Peyer's patch (tissue), 4 donors: ENCODE results near the gene CAMKK2. TPM values are rescaled to one million over a fixed set of nuclear protein-coding genes. Genes with fewer than 3 reads are reported as not detected.

Experiments
- DNase-seq, 3 donors: peaks; one replicate each; pipeline ENCODE4 v3.0.0-alpha.2; 2017 to 2019
- H3K27ac ChIP-seq, 4 donors: fragments of 200-600 bp; sonication (generic); one replicate each; pipeline ENCODE4 v1.5.1; 2016 to 2019
- H3K27me3 ChIP-seq, 2 donors: fragments of 200-600 bp; sonication (generic); one replicate each; pipeline ENCODE4 v1.5.1; 2019
- H3K36me3 ChIP-seq, 3 donors: fragments of 200-600 bp; sonication (generic); one replicate each; pipeline ENCODE4 v1.5.1; 2016 to 2019
- H3K4me1 ChIP-seq, 4 donors: fragments of 200-600 bp; sonication (generic); one replicate each; pipeline ENCODE4 v1.5.1; 2016 to 2019
- H3K4me3 ChIP-seq, 4 donors: fragments of 200-600 bp; sonication (generic); 1 replicate in 3 of 4; 2 replicates in 1 of 4; pipeline ENCODE4 v1.5.1; 2016 to 2019; ENCODE audit warnings: mild to moderate bottlenecking in 1 of 4
- H3K9me3 ChIP-seq, 4 donors: fragments of 200-600 bp; sonication (generic); one replicate each; pipeline ENCODE4 v1.5.1; 2016 to 2019; ENCODE audit warnings: mild to moderate bottlenecking in 1 of 4
- CTCF ChIP-seq, 6 experiments: fragments of 450-650 bp in 4 of 6; fragments of 200-600 bp in 2 of 6; sonication (generic) in 1 of 6; IDR thresholded peaks; one replicate each; pipeline ENCODE4 v1.5.1; 2017 to 2019; ENCODE audit warnings: antibody characterized with exemption in 6 of 6, mild to moderate bottlenecking in 3 of 6, moderate library complexity in 1 of 6
- POLR2A ChIP-seq, 2 donors: fragments of 450-650 bp; IDR thresholded peaks; one replicate each; pipeline ENCODE4 v1.5.1; 2017; ENCODE audit warnings: antibody characterized with exemption in 2 of 2, mild to moderate bottlenecking in 2 of 2, moderate library complexity in 2 of 2
- total RNA-seq, 4 donors: library from RNA; depleted of rRNA; stranded (reverse); fragments of >200 nt; gene quantifications; one replicate each; pipeline ENCODE4 v1.1.0, GENCODE V29; 2016

Gene CAMKK2
- total RNA-seq, 4 donors from 2014 or later, result 23.1 to 92.4 (median 59.9) TPM

GRCh38 chr12:121295746-121296617 is 527 bp downstream of the CAMKK2 start:
- H3K27ac ChIP-seq, result peak overlapping the region; percentile 90 to 98 (median 95)
- TF ChIP-seq CTCF (IDR thresholded peaks at IDR 0.05) (no peak), POLR2A (IDR thresholded peaks at IDR 0.05) (peak in 1 of 2 donors; percentile 42)
- H3K36me3 ChIP-seq, result peaks cover 0 to 14% (median 0%) of the 10 kb centered on the region in 3 donors
- H3K9me3 ChIP-seq, result no peaks in the 10 kb centered on the region
- H3K4me3 ChIP-seq, result peak overlapping the region; percentile 90 to 100 (median 98)
- peaks cover 0 to 27% (median 7%) of the 10 kb centered on the region in 4 donors for H3K4me1 ChIP-seq
- no peaks in the 10 kb centered on the region for H3K27me3 ChIP-seq
- DNase-seq, result peak; percentile 25 to 89 (median 82)

GRCh38 chr12:121295116-121295745 is 1.3 kb downstream of the CAMKK2 start:
- Histone ChIP-seq H3K4me3 (peak overlapping the region; percentile 90 to 100 (median 98)), H3K36me3 (peaks cover 0 to 16% (median 0%) of the 10 kb centered on the region in 3 donors), H3K27me3 (no peaks in the 10 kb centered on the region), H3K4me1 (peaks cover 0 to 27% (median 7%) of the 10 kb centered on the region in 4 donors), H3K27ac (peak overlapping the region; percentile 90 to 98 (median 95)), H3K9me3 (no peaks in the 10 kb centered on the region)
- TF ChIP-seq CTCF (IDR thresholded peaks at IDR 0.05), result no peak
- no peak for TF ChIP-seq POLR2A (IDR thresholded peaks at IDR 0.05)
- DNase-seq, result no peak

GRCh38 chr12:121294151-121294889 is 2.2 kb downstream of the CAMKK2 start:
- Histone ChIP-seq H3K27ac (no peak overlapping the region), H3K36me3 (peaks cover 0 to 17% (median 0%) of the 10 kb centered on the region in 3 donors), H3K27me3 (no peaks in the 10 kb centered on the region), H3K4me1 (peaks cover 0 to 27% (median 7%) of the 10 kb centered on the region in 4 donors), H3K4me3 (no peak overlapping the region), H3K9me3 (no peaks in the 10 kb centered on the region)
- TF ChIP-seq CTCF (IDR thresholded peaks at IDR 0.05) (no peak), POLR2A (IDR thresholded peaks at IDR 0.05) (no peak)
- DNase-seq, result peak in 1 of 3 donors; percentile 31

GRCh38 chr12:121293603-121294002 is 2.9 kb downstream of the CAMKK2 start:
- peak in 1 of 3 donors; percentile 18 for DNase-seq
- H3K9me3 ChIP-seq, result no peaks in the 10 kb centered on the region
- peaks cover 0 to 30% (median 7%) of the 10 kb centered on the region in 4 donors for H3K4me1 ChIP-seq
- no peaks in the 10 kb centered on the region for H3K27me3 ChIP-seq
- no peak for TF ChIP-seq POLR2A (IDR thresholded peaks at IDR 0.05)
- no peak for TF ChIP-seq CTCF (IDR thresholded peaks at IDR 0.05)
- no peak overlapping the region for H3K4me3 ChIP-seq
- H3K36me3 ChIP-seq, result peaks cover 0 to 17% (median 0%) of the 10 kb centered on the region in 3 donors
- H3K27ac ChIP-seq, result no peak overlapping the region

GRCh38 chr12:121290410-121290809 is 6.1 kb downstream of the CAMKK2 start:
- H3K4me3 ChIP-seq, result no peak overlapping the region
- DNase-seq, result peak in 1 of 3 donors; percentile 7
- H3K27me3 ChIP-seq, result no peaks in the 10 kb centered on the region
- peaks cover 0 to 17% (median 0%) of the 10 kb centered on the region in 3 donors for H3K36me3 ChIP-seq
- H3K9me3 ChIP-seq, result no peaks in the 10 kb centered on the region
- no peak overlapping the region for H3K27ac ChIP-seq
- TF ChIP-seq CTCF (IDR thresholded peaks at IDR 0.05), result no peak
- no peak for TF ChIP-seq POLR2A (IDR thresholded peaks at IDR 0.05)
- H3K4me1 ChIP-seq, result peaks cover 0 to 22% (median 2%) of the 10 kb centered on the region in 4 donors
